ENCODE results near the gene WWC2.
A peak's percentile ranks its signal among the peaks of the same experiment; 100 is the strongest.
"Not testable (repeated sequence)": the region's sequence is repeated elsewhere in the genome, so short reads cannot be mapped to it uniquely, and the experiment has no call there.

The WWC2 gene

GRCh38 chr4:183172881-183173280 is 73.8 kb downstream of the WWC2 start:
- no peak for DNase-seq (ENCODE audit: low spot score)

- DNase-seq (ENCODE audit: low spot score) = no peak
These were observed 74.8 kb downstream of the WWC2 start for GRCh38 chr4:183173580-183174526.

- peak; percentile 22 for DNase-seq (ENCODE audit: low spot score)
These were observed 76.7 kb downstream of the WWC2 start for GRCh38 chr4:183175631-183176232.

- no peak for DNase-seq (ENCODE audit: low spot score)
These were observed 77.9 kb downstream of the WWC2 start for GRCh38 chr4:183177001-183177400.

GRCh38 chr4:183178201-183178600 is 79.1 kb downstream of the WWC2 start:
- no peak for DNase-seq (ENCODE audit: low spot score)

GRCh38 chr4:183180096-183180495 is 81.0 kb downstream of the WWC2 start:
- DNase-seq (ENCODE audit: low spot score) = no peak

GRCh38 chr4:183180621-183181020 is 81.6 kb downstream of the WWC2 start:
- no peak for DNase-seq (ENCODE audit: low spot score)

GRCh38 chr4:183181081-183181480 is 82.0 kb downstream of the WWC2 start:
- DNase-seq (ENCODE audit: low spot score) = no peak

- peak; percentile 89 for DNase-seq (ENCODE audit: low spot score)
These were observed 84.0 kb downstream of the WWC2 start for GRCh38 chr4:183182873-183183725.

- DNase-seq (ENCODE audit: low spot score) = no peak
These were observed 85.0 kb downstream of the WWC2 start for GRCh38 chr4:183183906-183184535.

GRCh38 chr4:183185018-183185417 is 86.0 kb downstream of the WWC2 start:
- DNase-seq (ENCODE audit: low spot score) = no peak

- no peak for DNase-seq (ENCODE audit: low spot score)
These were observed 86.5 kb downstream of the WWC2 start for GRCh38 chr4:183185559-183185958.

GRCh38 chr4:183186813-183187212 is 87.8 kb downstream of the WWC2 start:
- DNase-seq (ENCODE audit: low spot score) = no peak

- no peak for DNase-seq (ENCODE audit: low spot score)
These were observed 92.0 kb downstream of the WWC2 start for GRCh38 chr4:183190900-183191527.

GRCh38 chr4:183191630-183192029 is 92.6 kb downstream of the WWC2 start:
- no peak for DNase-seq (ENCODE audit: low spot score)

- no peak for DNase-seq (ENCODE audit: low spot score)
These were observed 93.5 kb downstream of the WWC2 start for GRCh38 chr4:183192571-183192970.

GRCh38 chr4:183193730-183194338 is 94.8 kb downstream of the WWC2 start:
- not testable (repeated sequence) for DNase-seq (ENCODE audit: low spot score)

GRCh38 chr4:183195534-183195933 is 96.5 kb downstream of the WWC2 start:
- DNase-seq (ENCODE audit: low spot score) = no peak

- no peak for DNase-seq (ENCODE audit: low spot score)
These were observed 98.1 kb downstream of the WWC2 start for GRCh38 chr4:183197140-183197539.

- no peak for DNase-seq (ENCODE audit: low spot score)
These were observed 101.4 kb downstream of the WWC2 start for GRCh38 chr4:183200453-183200852.

GRCh38 chr4:183201331-183201730 is 102.3 kb downstream of the WWC2 start:
- DNase-seq (ENCODE audit: low spot score) = no peak

Measured in COLO829 (cell line).